Measurements from ENCODE around the gene USH2A. TPM values are rescaled to one million over a fixed set of nuclear protein-coding genes. Genes with fewer than 3 reads are reported as not detected.

USH2A gene
- total RNA-seq, 1 donor from 2014 or later, result not detected

DNA sequence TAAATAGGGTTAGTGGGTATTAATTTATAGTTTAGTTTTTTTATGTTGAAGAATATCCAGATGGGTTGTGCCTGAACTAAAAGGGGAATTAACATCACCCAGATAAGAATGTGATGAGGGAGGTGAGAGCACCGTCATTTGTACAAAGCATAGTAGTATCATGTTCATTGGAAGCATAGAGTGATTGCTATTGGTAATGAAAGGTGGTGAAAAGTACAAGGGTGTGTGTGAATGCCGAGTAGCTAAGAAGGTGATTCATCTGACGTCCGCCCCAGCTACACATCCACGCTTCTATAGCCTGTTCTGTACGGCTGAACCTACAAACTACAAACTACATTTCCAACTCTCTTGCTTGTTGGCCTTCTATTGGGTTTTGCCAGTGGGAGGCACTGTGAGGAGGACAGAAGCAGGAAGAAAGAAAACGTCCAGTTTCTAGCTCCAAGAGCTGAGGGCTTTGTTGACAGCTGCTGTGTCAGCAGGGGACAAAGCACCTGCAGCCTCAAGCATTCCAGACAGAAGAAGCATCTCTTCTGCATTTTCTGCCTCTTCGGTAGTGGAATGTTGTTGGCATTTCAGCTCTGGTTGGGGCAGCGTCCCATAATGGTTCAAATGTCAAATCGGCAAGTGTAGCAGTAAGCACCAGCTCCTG, 451.3 kb downstream of the USH2A start:
- no peak overlapping the region for H3K4me3 ChIP-seq (ENCODE audit: low read depth, low read length)
- no peak for DNase-seq (ENCODE audit: low read depth)
- TF ChIP-seq, protein P1, sequence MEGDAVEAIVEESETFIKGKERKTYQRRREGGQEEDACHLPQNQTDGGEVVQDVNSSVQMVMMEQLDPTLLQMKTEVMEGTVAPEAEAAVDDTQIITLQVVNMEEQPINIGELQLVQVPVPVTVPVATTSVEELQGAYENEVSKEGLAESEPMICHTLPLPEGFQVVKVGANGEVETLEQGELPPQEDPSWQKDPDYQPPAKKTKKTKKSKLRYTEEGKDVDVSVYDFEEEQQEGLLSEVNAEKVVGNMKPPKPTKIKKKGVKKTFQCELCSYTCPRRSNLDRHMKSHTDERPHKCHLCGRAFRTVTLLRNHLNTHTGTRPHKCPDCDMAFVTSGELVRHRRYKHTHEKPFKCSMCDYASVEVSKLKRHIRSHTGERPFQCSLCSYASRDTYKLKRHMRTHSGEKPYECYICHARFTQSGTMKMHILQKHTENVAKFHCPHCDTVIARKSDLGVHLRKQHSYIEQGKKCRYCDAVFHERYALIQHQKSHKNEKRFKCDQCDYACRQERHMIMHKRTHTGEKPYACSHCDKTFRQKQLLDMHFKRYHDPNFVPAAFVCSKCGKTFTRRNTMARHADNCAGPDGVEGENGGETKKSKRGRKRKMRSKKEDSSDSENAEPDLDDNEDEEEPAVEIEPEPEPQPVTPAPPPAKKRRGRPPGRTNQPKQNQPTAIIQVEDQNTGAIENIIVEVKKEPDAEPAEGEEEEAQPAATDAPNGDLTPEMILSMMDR (conservative IDR thresholded peaks at IDR 0.05; ENCODE audit: low read depth, low read length), result no peak

DNA sequence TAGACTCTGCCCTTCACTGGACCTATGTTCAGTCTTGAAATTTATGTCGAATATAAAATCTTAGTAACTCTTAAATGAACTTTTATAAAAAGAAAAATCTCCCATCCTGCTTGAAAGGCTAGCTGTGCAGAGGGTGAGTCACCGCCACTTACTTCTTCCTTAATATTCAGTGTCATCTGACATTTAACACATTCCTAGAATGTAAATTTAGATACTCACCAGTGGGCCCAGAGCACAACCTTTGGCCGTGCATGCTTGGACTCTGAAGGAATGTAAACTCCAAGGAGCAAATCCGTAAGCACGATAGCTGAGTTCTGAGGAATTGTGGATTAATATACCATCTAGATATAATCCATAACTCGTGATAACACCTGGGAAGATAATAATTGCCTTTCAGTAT, 452.8 kb downstream of the USH2A start:
- TF ChIP-seq, protein P1 (conservative IDR thresholded peaks at IDR 0.05; ENCODE audit: low read depth, low read length), result no peak
- DNase-seq (ENCODE audit: low read depth), result no peak
- no peak overlapping the region for H3K4me3 ChIP-seq (ENCODE audit: low read depth, low read length)

DNA sequence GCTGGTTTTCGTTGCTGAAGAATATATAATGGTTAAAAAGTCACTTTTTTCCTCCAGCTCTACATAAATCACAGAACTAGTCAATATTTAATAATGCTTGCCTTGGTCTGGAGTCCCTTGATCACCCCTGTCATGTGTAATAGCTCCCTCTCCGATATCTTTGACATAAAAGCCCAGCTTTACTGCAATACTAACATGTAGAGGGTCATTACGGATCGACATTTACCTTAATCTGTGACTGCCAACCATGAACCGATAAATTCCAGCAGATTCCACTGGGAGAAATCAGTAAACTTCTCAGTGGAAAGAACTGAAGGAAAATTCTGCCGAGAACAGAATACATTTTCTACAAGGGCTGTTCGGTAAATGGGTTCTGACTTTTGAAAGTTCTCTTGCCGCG, 459.6 kb downstream of the USH2A start:
- no peak overlapping the region for H3K4me3 ChIP-seq (ENCODE audit: low read depth, low read length)
- no peak for DNase-seq (ENCODE audit: low read depth)
- TF ChIP-seq, protein P1 (conservative IDR thresholded peaks at IDR 0.05; ENCODE audit: low read depth, low read length), result no peak

DNA sequence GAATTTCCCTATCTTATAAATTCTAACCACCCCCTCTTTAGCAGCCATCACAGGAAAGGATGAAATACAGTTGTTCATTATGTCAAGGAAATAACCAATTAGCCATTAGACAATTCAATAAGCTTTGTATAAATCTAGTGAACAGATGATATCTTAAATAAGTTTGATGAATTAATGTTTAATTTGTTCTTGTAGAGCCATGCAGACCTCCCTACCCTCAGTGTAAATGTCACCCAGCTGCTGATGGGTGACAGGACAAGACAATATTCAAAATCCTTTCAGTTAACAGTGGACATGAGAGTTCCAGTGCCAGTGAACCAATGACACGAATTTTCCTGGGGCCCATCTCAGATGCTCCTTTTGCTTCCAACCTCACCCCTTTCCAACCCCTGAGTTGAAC, 460.2 kb downstream of the USH2A start:
- TF ChIP-seq, protein P1 (conservative IDR thresholded peaks at IDR 0.05; ENCODE audit: low read depth, low read length), result no peak
- DNase-seq (ENCODE audit: low read depth), result no peak
- H3K4me3 ChIP-seq (ENCODE audit: low read depth, low read length), result no peak overlapping the region

DNA sequence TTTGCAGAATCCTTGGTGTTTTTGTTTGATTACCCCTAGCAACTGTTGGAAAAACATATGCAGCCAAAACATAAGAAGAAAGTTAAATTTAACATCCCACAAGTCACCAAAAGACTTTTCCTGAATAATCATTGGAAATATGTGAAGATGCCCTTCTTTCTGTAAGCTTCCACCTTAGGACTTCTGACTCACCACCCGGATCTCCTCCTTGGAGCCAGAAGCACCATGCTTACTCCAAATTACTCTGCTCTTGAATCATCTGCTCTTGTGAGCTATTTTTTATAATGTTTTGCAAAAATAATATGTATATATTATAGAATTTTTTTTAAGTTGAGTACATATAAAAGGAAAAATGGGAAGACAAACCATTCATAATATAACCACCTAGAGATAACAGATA, 464.4 kb downstream of the USH2A start:
- H3K4me3 ChIP-seq (ENCODE audit: low read depth, low read length), result no peak overlapping the region
- TF ChIP-seq, protein P1 (conservative IDR thresholded peaks at IDR 0.05; ENCODE audit: low read depth, low read length), result no peak
- no peak for DNase-seq (ENCODE audit: low read depth)

DNA sequence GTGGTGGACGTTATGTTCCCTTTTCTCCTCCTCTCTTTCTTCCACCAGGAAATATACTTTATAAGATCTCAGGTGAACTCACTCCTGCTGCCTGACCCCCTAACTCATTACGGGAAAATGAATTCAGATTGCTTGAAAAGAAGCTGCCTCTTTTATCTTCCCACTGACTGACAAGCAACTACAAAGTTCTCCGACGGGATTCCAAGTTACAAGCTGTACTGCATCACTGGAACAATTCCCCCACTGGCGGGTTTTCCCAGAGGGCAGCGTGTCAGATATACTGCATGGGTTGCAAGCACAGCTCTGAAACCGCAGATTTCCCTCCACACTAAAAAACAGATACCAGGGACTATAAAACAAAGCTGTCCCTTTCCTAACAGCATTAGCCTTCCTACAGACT, 465.6 kb downstream of the USH2A start:
- no peak overlapping the region for H3K4me3 ChIP-seq (ENCODE audit: low read depth, low read length)
- no peak for DNase-seq (ENCODE audit: low read depth)
- TF ChIP-seq, protein P1 (conservative IDR thresholded peaks at IDR 0.05; ENCODE audit: low read depth, low read length), result no peak

DNA sequence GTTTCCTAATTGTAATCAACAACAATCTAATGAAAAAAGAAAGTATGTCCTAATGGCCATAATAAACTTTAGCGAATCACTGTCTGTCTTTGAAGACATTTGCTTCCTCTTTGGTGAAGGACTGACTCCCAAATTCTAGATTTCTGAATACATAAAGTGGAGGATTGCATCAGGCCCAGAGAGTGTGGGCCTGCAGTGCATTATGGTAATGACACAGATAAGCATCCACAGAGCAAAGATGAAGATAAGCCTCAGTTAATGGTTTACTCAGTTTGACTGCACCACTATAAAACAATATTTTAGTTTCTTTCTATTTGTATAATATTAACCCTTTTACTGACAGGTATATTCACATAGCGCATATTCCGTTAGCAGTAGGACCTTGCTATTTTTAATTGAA, 490.7 kb downstream of the USH2A start:
- no peak overlapping the region for H3K4me3 ChIP-seq (ENCODE audit: low read depth, low read length)
- DNase-seq (ENCODE audit: low read depth), result no peak
- TF ChIP-seq, protein P1 (conservative IDR thresholded peaks at IDR 0.05; ENCODE audit: low read depth, low read length), result no peak

Data from epithelial cell of proximal tubule (primary cell).